ENCODE measurements around the gene BTBD9.

Gene BTBD9

GRCh38 chr6:38163186-38164130, 476.3 kb downstream of the BTBD9 start:
- Histone ChIP-seq H3K4me3 (ENCODE audit: low read length) (no peak overlapping the region), H2BK120ac (ENCODE audit: low read depth, low read length) (no peak overlapping the region), H3K9ac (ENCODE audit: low read length) (no peak overlapping the region), H3K79me1 (ENCODE audit: low read length) (no peaks in the 10 kb centered on the region), H3K56ac (ENCODE audit: low read length) (no peak overlapping the region), H3K4me2 (ENCODE audit: low read length) (no peak overlapping the region), H3K4ac (ENCODE audit: low read depth, low read length) (no peak overlapping the region), H4K8ac (ENCODE audit: low read depth, low read length) (no peak overlapping the region), H2BK5ac (ENCODE audit: low read length) (no peak overlapping the region), H3K18ac (ENCODE audit: low read length) (no peak overlapping the region), H3K23ac (ENCODE audit: low read length) (no peak overlapping the region), H3K4me1 (ENCODE audit: control insufficient read depth, low read depth, low read length) (no peaks in the 10 kb centered on the region), H4K5ac (ENCODE audit: low read length) (no peak overlapping the region), H2AK5ac (ENCODE audit: low read length) (no peak overlapping the region), H3K79me2 (ENCODE audit: control insufficient read depth, insufficient read depth, low read length) (no peaks in the 10 kb centered on the region), H3K36me3 (ENCODE audit: control insufficient read depth, insufficient read depth, low read length) (no peaks in the 10 kb centered on the region), H2BK15ac (replicated peaks; ENCODE audit: low read depth) (no peak overlapping the region), H3K27ac (ENCODE audit: low read depth, low read length) (no peak overlapping the region), H3K27me3 (ENCODE audit: insufficient read depth, low read length, poor library complexity) (no peaks in the 10 kb centered on the region)
- no CpG with 5 or more reads among the region's 29 CpGs for WGBS (ENCODE audit: extremely low coverage, insufficient coverage, low lambda C conversion rate)
- no peak for DNase-seq

GRCh38 chr6:38162493-38163185, 477.1 kb downstream of the BTBD9 start:
- H3K4me2 ChIP-seq (ENCODE audit: low read length) = no peak overlapping the region
- no peak for DNase-seq
- H4K5ac ChIP-seq (ENCODE audit: low read length) = no peak overlapping the region
- no peak overlapping the region for H3K18ac ChIP-seq (ENCODE audit: low read length)
- no peak overlapping the region for H2BK120ac ChIP-seq (ENCODE audit: low read depth, low read length)
- no peak overlapping the region for H2BK5ac ChIP-seq (ENCODE audit: low read length)
- H3K36me3 ChIP-seq (ENCODE audit: control insufficient read depth, insufficient read depth, low read length) = no peaks in the 10 kb centered on the region
- H3K9ac ChIP-seq (ENCODE audit: low read length) = no peak overlapping the region
- no peak overlapping the region for H3K23ac ChIP-seq (ENCODE audit: low read length)
- no peak overlapping the region for H3K4ac ChIP-seq (ENCODE audit: low read depth, low read length)
- H3K27me3 ChIP-seq (ENCODE audit: insufficient read depth, low read length, poor library complexity) = no peaks in the 10 kb centered on the region
- no peak overlapping the region for H3K56ac ChIP-seq (ENCODE audit: low read length)
- H4K8ac ChIP-seq (ENCODE audit: low read depth, low read length) = no peak overlapping the region
- no peak overlapping the region for H3K4me3 ChIP-seq (ENCODE audit: low read length)
- no peak overlapping the region for H2BK15ac ChIP-seq (replicated peaks; ENCODE audit: low read depth)
- no peaks in the 10 kb centered on the region for H3K4me1 ChIP-seq (ENCODE audit: control insufficient read depth, low read depth, low read length)
- no peaks in the 10 kb centered on the region for H3K79me2 ChIP-seq (ENCODE audit: control insufficient read depth, insufficient read depth, low read length)
- H2AK5ac ChIP-seq (ENCODE audit: low read length) = no peak overlapping the region
- H3K27ac ChIP-seq (ENCODE audit: low read depth, low read length) = no peak overlapping the region
- H3K79me1 ChIP-seq (ENCODE audit: low read length) = no peaks in the 10 kb centered on the region
- no CpG with 5 or more reads among the region's 17 CpGs for WGBS (ENCODE audit: extremely low coverage, insufficient coverage, low lambda C conversion rate)

- no peak for DNase-seq
- Histone ChIP-seq H2BK120ac (ENCODE audit: low read depth, low read length) (no peak overlapping the region), H2BK15ac (replicated peaks; ENCODE audit: low read depth) (no peak overlapping the region), H3K36me3 (ENCODE audit: control insufficient read depth, insufficient read depth, low read length) (no peaks in the 10 kb centered on the region), H4K5ac (ENCODE audit: low read length) (no peak overlapping the region), H3K79me1 (ENCODE audit: low read length) (no peaks in the 10 kb centered on the region), H3K79me2 (ENCODE audit: control insufficient read depth, insufficient read depth, low read length) (no peaks in the 10 kb centered on the region), H3K4me1 (ENCODE audit: control insufficient read depth, low read depth, low read length) (no peaks in the 10 kb centered on the region), H3K23ac (ENCODE audit: low read length) (no peak overlapping the region), H3K9ac (ENCODE audit: low read length) (no peak overlapping the region), H3K56ac (ENCODE audit: low read length) (no peak overlapping the region), H3K18ac (ENCODE audit: low read length) (no peak overlapping the region), H2BK5ac (ENCODE audit: low read length) (no peak overlapping the region), H3K4me2 (ENCODE audit: low read length) (no peak overlapping the region), H3K27ac (ENCODE audit: low read depth, low read length) (no peak overlapping the region), H2AK5ac (ENCODE audit: low read length) (no peak overlapping the region), H3K4ac (ENCODE audit: low read depth, low read length) (no peak overlapping the region), H3K27me3 (ENCODE audit: insufficient read depth, low read length, poor library complexity) (no peaks in the 10 kb centered on the region), H4K8ac (ENCODE audit: low read depth, low read length) (no peak overlapping the region), H3K4me3 (ENCODE audit: low read length) (no peak overlapping the region)
- no CpG with 5 or more reads among the region's 15 CpGs for WGBS (ENCODE audit: extremely low coverage, insufficient coverage, low lambda C conversion rate)
Observed at GRCh38 chr6:38161754-38162492, 477.8 kb downstream of the BTBD9 start.

GRCh38 chr6:38161331-38161730, 478.4 kb downstream of the BTBD9 start:
- H4K8ac ChIP-seq (ENCODE audit: low read depth, low read length) = no peak overlapping the region
- H3K4me3 ChIP-seq (ENCODE audit: low read length) = no peak overlapping the region
- H3K79me2 ChIP-seq (ENCODE audit: control insufficient read depth, insufficient read depth, low read length) = no peaks in the 10 kb centered on the region
- H3K79me1 ChIP-seq (ENCODE audit: low read length) = no peaks in the 10 kb centered on the region
- no peak overlapping the region for H3K9ac ChIP-seq (ENCODE audit: low read length)
- no peak overlapping the region for H3K27ac ChIP-seq (ENCODE audit: low read depth, low read length)
- H2BK5ac ChIP-seq (ENCODE audit: low read length) = no peak overlapping the region
- DNase-seq = no peak
- no peaks in the 10 kb centered on the region for H3K36me3 ChIP-seq (ENCODE audit: control insufficient read depth, insufficient read depth, low read length)
- H3K4ac ChIP-seq (ENCODE audit: low read depth, low read length) = no peak overlapping the region
- H3K23ac ChIP-seq (ENCODE audit: low read length) = no peak overlapping the region
- no peak overlapping the region for H2AK5ac ChIP-seq (ENCODE audit: low read length)
- no peaks in the 10 kb centered on the region for H3K4me1 ChIP-seq (ENCODE audit: control insufficient read depth, low read depth, low read length)
- WGBS (ENCODE audit: extremely low coverage, insufficient coverage, low lambda C conversion rate) = no CpG with 5 or more reads among the region's 15 CpGs
- no peak overlapping the region for H4K5ac ChIP-seq (ENCODE audit: low read length)
- H2BK15ac ChIP-seq (replicated peaks; ENCODE audit: low read depth) = no peak overlapping the region
- no peak overlapping the region for H3K18ac ChIP-seq (ENCODE audit: low read length)
- H2BK120ac ChIP-seq (ENCODE audit: low read depth, low read length) = no peak overlapping the region
- no peak overlapping the region for H3K56ac ChIP-seq (ENCODE audit: low read length)
- H3K4me2 ChIP-seq (ENCODE audit: low read length) = no peak overlapping the region
- no peaks in the 10 kb centered on the region for H3K27me3 ChIP-seq (ENCODE audit: insufficient read depth, low read length, poor library complexity)

- Histone ChIP-seq H3K56ac (ENCODE audit: low read length) (no peak overlapping the region), H2BK5ac (ENCODE audit: low read length) (no peak overlapping the region), H3K18ac (ENCODE audit: low read length) (no peak overlapping the region), H3K27ac (ENCODE audit: low read depth, low read length) (no peak overlapping the region), H3K4me1 (ENCODE audit: control insufficient read depth, low read depth, low read length) (no peaks in the 10 kb centered on the region), H3K27me3 (ENCODE audit: insufficient read depth, low read length, poor library complexity) (no peaks in the 10 kb centered on the region), H4K8ac (ENCODE audit: low read depth, low read length) (no peak overlapping the region), H3K79me1 (ENCODE audit: low read length) (no peaks in the 10 kb centered on the region), H2BK15ac (replicated peaks; ENCODE audit: low read depth) (no peak overlapping the region), H3K4ac (ENCODE audit: low read depth, low read length) (no peak overlapping the region), H3K4me2 (ENCODE audit: low read length) (no peak overlapping the region), H3K79me2 (ENCODE audit: control insufficient read depth, insufficient read depth, low read length) (no peaks in the 10 kb centered on the region), H3K4me3 (ENCODE audit: low read length) (no peak overlapping the region), H4K5ac (ENCODE audit: low read length) (no peak overlapping the region), H2AK5ac (ENCODE audit: low read length) (no peak overlapping the region), H3K9ac (ENCODE audit: low read length) (no peak overlapping the region), H2BK120ac (ENCODE audit: low read depth, low read length) (no peak overlapping the region), H3K36me3 (ENCODE audit: control insufficient read depth, insufficient read depth, low read length) (no peaks in the 10 kb centered on the region), H3K23ac (ENCODE audit: low read length) (no peak overlapping the region)
- DNase-seq = no peak
- WGBS (ENCODE audit: extremely low coverage, insufficient coverage, low lambda C conversion rate) = no CpG with 5 or more reads among the region's 25 CpGs
Observed at GRCh38 chr6:38160831-38161230, 478.9 kb downstream of the BTBD9 start.
